IMR-90 (cell line): ENCODE results near the gene KCP.

Experiments
- BHLHE40 ChIP-seq: fragments of 150-350 bp; IDR thresholded peaks from 2 replicates; pipeline ENCODE4 v1.6.1; 2016; ENCODE audit warnings: mild to moderate bottlenecking, low read depth, low read length
- CEBPB ChIP-seq: IDR thresholded peaks from 2 replicates; pipeline ENCODE4 v1.6.1; 2012; ENCODE audit warnings: low read depth, low read length, improper control_type of control experiment
- MAFK ChIP-seq: IDR thresholded peaks from 2 replicates; pipeline ENCODE4 v1.6.1; 2012; ENCODE audit warnings: low read depth, low read length, improper control_type of control experiment
- MAZ ChIP-seq: IDR thresholded peaks from 2 replicates; pipeline ENCODE4 v1.6.1; 2012; ENCODE audit warnings: low read depth, mild to moderate bottlenecking, low read length, improper control_type of control experiment, moderate library complexity, borderline replicate concordance
- NFE2L2 ChIP-seq: fragments of 150-350 bp; IDR thresholded peaks from 2 replicates; pipeline ENCODE4 v1.6.1; 2016; ENCODE audit warnings: low read depth, mild to moderate bottlenecking, low read length
- POLR2A ChIP-seq: IDR thresholded peaks from 2 replicates; pipeline ENCODE4 v1.6.1; 2012; ENCODE audit warnings: mild to moderate bottlenecking, low read depth, low read length
- RFX5 ChIP-seq: IDR thresholded peaks from 2 replicates; pipeline ENCODE4 v1.8.0; 2012; ENCODE audit warnings: low read depth, mild to moderate bottlenecking, low read length, moderate library complexity
- TF ChIP-seq, protein P1 (sequence below): conservative IDR thresholded peaks from 2 replicates; pipeline ENCODE4 v1.5.1; 2012; ENCODE audit warnings: mild to moderate bottlenecking, low read depth, low read length, improper control_type of control experiment
- TF ChIP-seq, protein P2 (sequence below): fragments of 150-350 bp; IDR thresholded peaks from 2 replicates; pipeline ENCODE4 v1.6.1; 2017; ENCODE audit warnings: mild to moderate bottlenecking, antibody characterized with exemption, low read length, low read depth

DNA sequence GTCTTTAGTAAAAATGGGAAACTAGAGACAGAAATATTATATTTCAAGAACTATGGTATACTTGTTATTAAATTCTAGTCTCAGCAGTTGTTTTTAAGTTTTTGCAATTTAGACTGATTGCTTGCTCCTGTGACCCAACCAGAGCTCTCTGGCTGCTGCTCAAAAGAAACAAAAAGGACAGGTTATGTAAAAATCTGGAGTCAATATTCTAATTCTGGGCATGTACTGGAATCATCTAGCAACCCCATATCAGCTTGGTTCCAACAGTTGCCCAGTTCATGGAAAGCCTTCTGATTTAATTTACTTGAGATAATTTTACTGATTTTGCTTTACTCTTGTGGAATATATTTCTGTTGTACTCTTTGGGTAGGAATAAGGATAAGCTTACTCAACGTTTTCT lies 10.3 kb downstream of the KCP start:
- TF ChIP-seq, protein P1, sequence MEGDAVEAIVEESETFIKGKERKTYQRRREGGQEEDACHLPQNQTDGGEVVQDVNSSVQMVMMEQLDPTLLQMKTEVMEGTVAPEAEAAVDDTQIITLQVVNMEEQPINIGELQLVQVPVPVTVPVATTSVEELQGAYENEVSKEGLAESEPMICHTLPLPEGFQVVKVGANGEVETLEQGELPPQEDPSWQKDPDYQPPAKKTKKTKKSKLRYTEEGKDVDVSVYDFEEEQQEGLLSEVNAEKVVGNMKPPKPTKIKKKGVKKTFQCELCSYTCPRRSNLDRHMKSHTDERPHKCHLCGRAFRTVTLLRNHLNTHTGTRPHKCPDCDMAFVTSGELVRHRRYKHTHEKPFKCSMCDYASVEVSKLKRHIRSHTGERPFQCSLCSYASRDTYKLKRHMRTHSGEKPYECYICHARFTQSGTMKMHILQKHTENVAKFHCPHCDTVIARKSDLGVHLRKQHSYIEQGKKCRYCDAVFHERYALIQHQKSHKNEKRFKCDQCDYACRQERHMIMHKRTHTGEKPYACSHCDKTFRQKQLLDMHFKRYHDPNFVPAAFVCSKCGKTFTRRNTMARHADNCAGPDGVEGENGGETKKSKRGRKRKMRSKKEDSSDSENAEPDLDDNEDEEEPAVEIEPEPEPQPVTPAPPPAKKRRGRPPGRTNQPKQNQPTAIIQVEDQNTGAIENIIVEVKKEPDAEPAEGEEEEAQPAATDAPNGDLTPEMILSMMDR = no peak
- no peak for TF ChIP-seq POLR2A
- no peak for TF ChIP-seq MAZ
- TF ChIP-seq MAFK = no peak
- no peak for TF ChIP-seq CEBPB
- no peak for TF ChIP-seq BHLHE40
- TF ChIP-seq NFE2L2 = no peak
- TF ChIP-seq RFX5 = no peak
- TF ChIP-seq, protein P2, sequence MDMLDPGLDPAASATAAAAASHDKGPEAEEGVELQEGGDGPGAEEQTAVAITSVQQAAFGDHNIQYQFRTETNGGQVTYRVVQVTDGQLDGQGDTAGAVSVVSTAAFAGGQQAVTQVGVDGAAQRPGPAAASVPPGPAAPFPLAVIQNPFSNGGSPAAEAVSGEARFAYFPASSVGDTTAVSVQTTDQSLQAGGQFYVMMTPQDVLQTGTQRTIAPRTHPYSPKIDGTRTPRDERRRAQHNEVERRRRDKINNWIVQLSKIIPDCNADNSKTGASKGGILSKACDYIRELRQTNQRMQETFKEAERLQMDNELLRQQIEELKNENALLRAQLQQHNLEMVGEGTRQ = no peak
